ENCODE measurements around the gene SLCO3A1.

DNA sequence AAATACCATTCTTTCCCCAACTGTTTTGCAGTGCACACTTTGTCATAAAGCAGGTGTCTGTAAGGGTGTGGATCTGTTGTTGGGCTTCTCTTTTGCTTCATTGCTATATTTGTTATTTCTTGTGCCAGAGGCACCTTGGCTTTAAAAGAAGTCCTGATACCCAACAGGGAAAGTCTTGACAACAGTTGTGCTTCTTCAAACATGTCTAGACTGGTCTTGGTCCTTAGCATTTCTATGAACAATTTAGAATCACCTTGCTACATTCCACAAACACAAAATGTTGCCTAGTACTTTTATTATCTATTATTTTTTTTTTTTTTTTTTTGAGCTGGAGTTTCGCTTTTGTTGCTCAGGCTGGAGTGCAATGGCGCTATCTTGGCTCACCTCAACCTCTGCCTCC lies 233.7 kb downstream of the SLCO3A1 start:
- TF ChIP-seq NR3C1 (CRISPR knock-in tag; conservative IDR thresholded peaks at IDR 0.05; ENCODE audit: low read depth) (no peak), KAT7 (CRISPR knock-in tag; IDR thresholded peaks at IDR 0.05; ENCODE audit: borderline replicate concordance) (no peak)
- TF ChIP-seq, protein P1, sequence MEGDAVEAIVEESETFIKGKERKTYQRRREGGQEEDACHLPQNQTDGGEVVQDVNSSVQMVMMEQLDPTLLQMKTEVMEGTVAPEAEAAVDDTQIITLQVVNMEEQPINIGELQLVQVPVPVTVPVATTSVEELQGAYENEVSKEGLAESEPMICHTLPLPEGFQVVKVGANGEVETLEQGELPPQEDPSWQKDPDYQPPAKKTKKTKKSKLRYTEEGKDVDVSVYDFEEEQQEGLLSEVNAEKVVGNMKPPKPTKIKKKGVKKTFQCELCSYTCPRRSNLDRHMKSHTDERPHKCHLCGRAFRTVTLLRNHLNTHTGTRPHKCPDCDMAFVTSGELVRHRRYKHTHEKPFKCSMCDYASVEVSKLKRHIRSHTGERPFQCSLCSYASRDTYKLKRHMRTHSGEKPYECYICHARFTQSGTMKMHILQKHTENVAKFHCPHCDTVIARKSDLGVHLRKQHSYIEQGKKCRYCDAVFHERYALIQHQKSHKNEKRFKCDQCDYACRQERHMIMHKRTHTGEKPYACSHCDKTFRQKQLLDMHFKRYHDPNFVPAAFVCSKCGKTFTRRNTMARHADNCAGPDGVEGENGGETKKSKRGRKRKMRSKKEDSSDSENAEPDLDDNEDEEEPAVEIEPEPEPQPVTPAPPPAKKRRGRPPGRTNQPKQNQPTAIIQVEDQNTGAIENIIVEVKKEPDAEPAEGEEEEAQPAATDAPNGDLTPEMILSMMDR (IDR thresholded peaks at IDR 0.05) = no peak
- TF ChIP-seq, protein P2, sequence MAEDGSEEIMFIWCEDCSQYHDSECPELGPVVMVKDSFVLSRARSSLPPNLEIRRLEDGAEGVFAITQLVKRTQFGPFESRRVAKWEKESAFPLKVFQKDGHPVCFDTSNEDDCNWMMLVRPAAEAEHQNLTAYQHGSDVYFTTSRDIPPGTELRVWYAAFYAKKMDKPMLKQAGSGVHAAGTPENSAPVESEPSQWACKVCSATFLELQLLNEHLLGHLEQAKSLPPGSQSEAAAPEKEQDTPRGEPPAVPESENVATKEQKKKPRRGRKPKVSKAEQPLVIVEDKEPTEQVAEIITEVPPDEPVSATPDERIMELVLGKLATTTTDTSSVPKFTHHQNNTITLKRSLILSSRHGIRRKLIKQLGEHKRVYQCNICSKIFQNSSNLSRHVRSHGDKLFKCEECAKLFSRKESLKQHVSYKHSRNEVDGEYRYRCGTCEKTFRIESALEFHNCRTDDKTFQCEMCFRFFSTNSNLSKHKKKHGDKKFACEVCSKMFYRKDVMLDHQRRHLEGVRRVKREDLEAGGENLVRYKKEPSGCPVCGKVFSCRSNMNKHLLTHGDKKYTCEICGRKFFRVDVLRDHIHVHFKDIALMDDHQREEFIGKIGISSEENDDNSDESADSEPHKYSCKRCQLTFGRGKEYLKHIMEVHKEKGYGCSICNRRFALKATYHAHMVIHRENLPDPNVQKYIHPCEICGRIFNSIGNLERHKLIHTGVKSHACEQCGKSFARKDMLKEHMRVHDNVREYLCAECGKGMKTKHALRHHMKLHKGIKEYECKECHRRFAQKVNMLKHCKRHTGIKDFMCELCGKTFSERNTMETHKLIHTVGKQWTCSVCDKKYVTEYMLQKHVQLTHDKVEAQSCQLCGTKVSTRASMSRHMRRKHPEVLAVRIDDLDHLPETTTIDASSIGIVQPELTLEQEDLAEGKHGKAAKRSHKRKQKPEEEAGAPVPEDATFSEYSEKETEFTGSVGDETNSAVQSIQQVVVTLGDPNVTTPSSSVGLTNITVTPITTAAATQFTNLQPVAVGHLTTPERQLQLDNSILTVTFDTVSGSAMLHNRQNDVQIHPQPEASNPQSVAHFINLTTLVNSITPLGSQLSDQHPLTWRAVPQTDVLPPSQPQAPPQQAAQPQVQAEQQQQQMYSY (CRISPR knock-in tag; IDR thresholded peaks at IDR 0.05) = no peak
- TF ChIP-seq, protein P3, sequence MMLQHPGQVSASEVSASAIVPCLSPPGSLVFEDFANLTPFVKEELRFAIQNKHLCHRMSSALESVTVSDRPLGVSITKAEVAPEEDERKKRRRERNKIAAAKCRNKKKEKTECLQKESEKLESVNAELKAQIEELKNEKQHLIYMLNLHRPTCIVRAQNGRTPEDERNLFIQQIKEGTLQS (CRISPR knock-in tag; conservative IDR thresholded peaks at IDR 0.05) = no peak
